Mesenchymal stem cell (in vitro differentiated cells and primary cell): ENCODE measurements around the gene RECK.

Source experiments
- DNase-seq: peaks from one replicate; pipeline ENCODE4 v3.0.0-alpha.2; 2013
- H2AFZ ChIP-seq: one replicate; pipeline ENCODE4 v1.6.1; 2013; ENCODE audit warnings: low read depth, mild to moderate bottlenecking, control low read depth, inconsistent platforms, low read length, moderate library complexity
- H2AK5ac ChIP-seq: 2 replicates; pipeline ENCODE4 v1.6.1; 2013; ENCODE audit warnings: low read length, moderate library complexity, mild to moderate bottlenecking, inconsistent platforms; ENCODE audit not compliant: severe bottlenecking
- H2BK120ac ChIP-seq: one replicate; pipeline ENCODE4 v1.6.1; 2013; ENCODE audit warnings: low read depth, mild to moderate bottlenecking, inconsistent platforms, low read length, moderate library complexity
- H2BK12ac ChIP-seq, 2 experiments: one replicate each; pipeline ENCODE4 v1.6.1; 2013; ENCODE audit warnings: inconsistent platforms in 2 of 2, low read length in 2 of 2, mild to moderate bottlenecking in 2 of 2, moderate library complexity in 2 of 2, control low read depth in 1 of 2
- H2BK15ac ChIP-seq: one replicate; pipeline ENCODE4 v1.6.1; 2013; ENCODE audit warnings: mild to moderate bottlenecking, low read depth, inconsistent platforms; ENCODE audit not compliant: poor library complexity, severe bottlenecking
- H2BK5ac ChIP-seq: 2 replicates; pipeline ENCODE4 v1.6.1; 2013; ENCODE audit warnings: low read depth, mild to moderate bottlenecking, low read length, control low read depth, inconsistent platforms; ENCODE audit not compliant: poor library complexity, severe bottlenecking
- H3K14ac ChIP-seq, 2 experiments: one replicate each; pipeline ENCODE4 v1.6.1; 2013; ENCODE audit warnings: inconsistent platforms in 2 of 2, low read length in 2 of 2, control low read depth in 1 of 2, mild to moderate bottlenecking in 1 of 2, moderate library complexity in 1 of 2
- H3K18ac ChIP-seq, 2 experiments: one replicate each; pipeline ENCODE4 v1.6.1; 2013; ENCODE audit warnings: inconsistent platforms in 2 of 2, low read length in 2 of 2, control low read depth in 1 of 2, low read depth in 1 of 2, mild to moderate bottlenecking in 1 of 2
- H3K23ac ChIP-seq, 2 experiments: one replicate each; pipeline ENCODE4 v1.6.1; 2013; ENCODE audit warnings: inconsistent platforms in 2 of 2, low read length in 2 of 2, mild to moderate bottlenecking in 2 of 2, moderate library complexity in 2 of 2, control low read depth in 1 of 2
- H3K27ac ChIP-seq: 2 replicates; pipeline ENCODE4 v1.5.1; 2013; ENCODE audit warnings: mild to moderate bottlenecking, moderate library complexity, low read length, control low read depth, inconsistent platforms; ENCODE audit not compliant: poor library complexity, severe bottlenecking
- H3K27me3 ChIP-seq, 2 experiments: 2 replicates each; pipeline versions ENCODE4 v1.6.1 to v1.7.0; 2013; ENCODE audit warnings: low read length in 2 of 2, mild to moderate bottlenecking in 2 of 2, moderate library complexity in 2 of 2, control low read depth in 1 of 2, inconsistent platforms in 1 of 2; ENCODE audit not compliant: control insufficient read depth in 1 of 2, insufficient read depth in 1 of 2
- H3K36me3 ChIP-seq, 2 experiments: 2 replicates each; pipeline versions ENCODE4 v1.6.1 to v1.7.0; 2013; ENCODE audit warnings: low read length in 2 of 2, control low read depth in 1 of 2, inconsistent platforms in 1 of 2, low read depth in 1 of 2, mild to moderate bottlenecking in 1 of 2; ENCODE audit not compliant: insufficient read depth in 2 of 2, control insufficient read depth in 1 of 2
- H3K4ac ChIP-seq, 2 experiments: one replicate each; pipeline ENCODE4 v1.6.1; 2013; ENCODE audit warnings: inconsistent platforms in 2 of 2, low read length in 2 of 2, mild to moderate bottlenecking in 2 of 2, moderate library complexity in 2 of 2, control low read depth in 1 of 2, low read depth in 1 of 2
- H3K4me1 ChIP-seq: 2 replicates; pipeline ENCODE4 v1.6.1; 2013; ENCODE audit warnings: low read depth, low read length, control low read depth; ENCODE audit not compliant: control insufficient read depth, insufficient read depth
- H3K4me2 ChIP-seq: 2 replicates; pipeline ENCODE4 v1.6.1; 2013; ENCODE audit warnings: low read length, mild to moderate bottlenecking, inconsistent platforms; ENCODE audit not compliant: poor library complexity, severe bottlenecking
- H3K4me3 ChIP-seq, 2 experiments: 2 replicates each; pipeline versions ENCODE4 v1.5.1 to v1.7.0; 2013; ENCODE audit warnings: low read length in 2 of 2, mild to moderate bottlenecking in 2 of 2, control low read depth in 1 of 2, low read depth in 1 of 2; ENCODE audit not compliant: insufficient read depth in 1 of 2
- H3K79me1 ChIP-seq: replicated peaks from 2 replicates; pipeline ENCODE4 v1.6.1; 2013; ENCODE audit warnings: mild to moderate bottlenecking, control low read depth, low read length, inconsistent platforms; ENCODE audit not compliant: poor library complexity, severe bottlenecking
- H3K9ac ChIP-seq: 2 replicates; pipeline ENCODE4 v1.7.0; 2013; ENCODE audit warnings: mild to moderate bottlenecking, low read length, moderate library complexity
- H3K9me3 ChIP-seq: 2 replicates; pipeline ENCODE4 v1.7.0; 2013; ENCODE audit warnings: mild to moderate bottlenecking, low read length; ENCODE audit not compliant: control insufficient read depth
- H4K8ac ChIP-seq: one replicate; pipeline ENCODE4 v1.6.1; 2013; ENCODE audit warnings: inconsistent platforms, mild to moderate bottlenecking, low read length, moderate library complexity
- H4K91ac ChIP-seq: one replicate; pipeline ENCODE4 v1.6.1; 2013; ENCODE audit warnings: mild to moderate bottlenecking, low read length, inconsistent platforms
- WGBS: methylation state at CpG from one replicate; pipeline ENCODE4 v1.1.7; 2013; ENCODE audit warnings: mixed read lengths; 5-methylcytosine and 5-hydroxymethylcytosine counted together

Gene RECK

GRCh38 chr9:36154331-36154952 lies 117.7 kb downstream of the RECK start:
- Histone ChIP-seq H3K14ac (no peak overlapping the region), H2BK5ac (no peak overlapping the region), H3K18ac (peak overlapping the region in 1 of 2 experiments; percentile 26), H3K27me3 (no peaks in the 10 kb centered on the region), H3K23ac (no peak overlapping the region), H3K4ac (peak overlapping the region; percentile 1 to 67), H3K4me3 (peak overlapping the region in 1 of 2 experiments; percentile 4), H3K9me3 (peaks cover 3% of the 10 kb centered on the region), H4K8ac (peak overlapping the region; percentile 35), H3K79me1 (peaks cover 2% of the 10 kb centered on the region), H2BK120ac (peak overlapping the region; percentile 42), H3K36me3 (peaks cover 10 to 23% of the 10 kb centered on the region in 2 experiments), H2AK5ac (no peak overlapping the region), H4K91ac (peak overlapping the region; percentile 18), H2AFZ (peak overlapping the region; percentile 7), H3K27ac (peak overlapping the region; percentile 44), H3K9ac (peak overlapping the region; percentile 86), H2BK15ac (peak overlapping the region; percentile 12), H2BK12ac (no peak overlapping the region), H3K4me2 (no peak overlapping the region), H3K4me1 (peaks cover 24% of the 10 kb centered on the region)
- DNase-seq, result peak; percentile 96
- 8% methylated on average over 9 of the region's 11 CpGs for WGBS

- H3K18ac ChIP-seq, result no peak overlapping the region
- no peak overlapping the region for H3K4me2 ChIP-seq
- H3K14ac ChIP-seq, result no peak overlapping the region
- no peak overlapping the region for H3K4me3 ChIP-seq
- H2AK5ac ChIP-seq, result no peak overlapping the region
- H3K4me1 ChIP-seq, result peaks cover 15% of the 10 kb centered on the region
- no peak overlapping the region for H3K4ac ChIP-seq
- no peak overlapping the region for H3K9ac ChIP-seq
- peaks cover 10 to 13% of the 10 kb centered on the region in 2 experiments for H3K36me3 ChIP-seq
- H2BK5ac ChIP-seq, result no peak overlapping the region
- H4K8ac ChIP-seq, result no peak overlapping the region
- no peak overlapping the region for H2BK15ac ChIP-seq
- no peaks in the 10 kb centered on the region for H3K27me3 ChIP-seq
- no peak for DNase-seq
- no peak overlapping the region for H4K91ac ChIP-seq
- no peak overlapping the region for H2BK120ac ChIP-seq
- 97% methylated on average over 3 of the region's 6 CpGs for WGBS
- H3K79me1 ChIP-seq, result peaks cover 2% of the 10 kb centered on the region
- no peak overlapping the region for H3K27ac ChIP-seq
- no peak overlapping the region for H2AFZ ChIP-seq
- H2BK12ac ChIP-seq, result no peak overlapping the region
- peaks cover 3% of the 10 kb centered on the region for H3K9me3 ChIP-seq
- H3K23ac ChIP-seq, result no peak overlapping the region
These were observed 119.4 kb downstream of the RECK start for GRCh38 chr9:36156116-36156515.

GRCh38 chr9:36158122-36158521 lies 121.4 kb downstream of the RECK start:
- DNase-seq, result no peak
- no peak overlapping the region for H3K4ac ChIP-seq
- no peak overlapping the region for H2BK15ac ChIP-seq
- H3K9ac ChIP-seq, result peak overlapping the region; percentile 65
- no peak overlapping the region for H3K23ac ChIP-seq
- no peak overlapping the region for H3K18ac ChIP-seq
- H3K4me1 ChIP-seq, result peaks cover 17% of the 10 kb centered on the region
- H3K14ac ChIP-seq, result no peak overlapping the region
- H4K8ac ChIP-seq, result no peak overlapping the region
- peaks cover 3 to 10% of the 10 kb centered on the region in 2 experiments for H3K36me3 ChIP-seq
- H2AFZ ChIP-seq, result no peak overlapping the region
- H4K91ac ChIP-seq, result no peak overlapping the region
- no peak overlapping the region for H2BK5ac ChIP-seq
- no peaks in the 10 kb centered on the region for H3K79me1 ChIP-seq
- H2AK5ac ChIP-seq, result no peak overlapping the region
- WGBS, result 100% methylated on average over 2 of the region's 2 CpGs
- no peak overlapping the region for H3K4me2 ChIP-seq
- H3K4me3 ChIP-seq, result no peak overlapping the region
- H2BK12ac ChIP-seq, result no peak overlapping the region
- H3K27me3 ChIP-seq, result no peaks in the 10 kb centered on the region
- peaks cover 3% of the 10 kb centered on the region for H3K9me3 ChIP-seq
- H2BK120ac ChIP-seq, result no peak overlapping the region
- no peak overlapping the region for H3K27ac ChIP-seq

- Histone ChIP-seq H2BK5ac (no peak overlapping the region), H3K27me3 (no peaks in the 10 kb centered on the region), H3K79me1 (no peaks in the 10 kb centered on the region), H2AK5ac (no peak overlapping the region), H2BK12ac (no peak overlapping the region), H3K4me1 (peaks cover 22% of the 10 kb centered on the region), H3K9me3 (peaks cover 3% of the 10 kb centered on the region), H2AFZ (no peak overlapping the region), H3K4ac (no peak overlapping the region), H3K18ac (no peak overlapping the region), H3K27ac (no peak overlapping the region), H2BK120ac (no peak overlapping the region), H3K4me2 (no peak overlapping the region), H3K14ac (no peak overlapping the region), H3K9ac (peak overlapping the region; percentile 65), H4K91ac (no peak overlapping the region), H3K23ac (no peak overlapping the region), H2BK15ac (no peak overlapping the region), H4K8ac (peak overlapping the region; percentile 12), H3K4me3 (no peak overlapping the region), H3K36me3 (peaks cover 3 to 10% of the 10 kb centered on the region in 2 experiments)
- no peak for DNase-seq
- WGBS, result 71% methylated on average over 6 of the region's 7 CpGs
These were observed 122.2 kb downstream of the RECK start for GRCh38 chr9:36158917-36159316.
